Body of pancreas (tissue), 4 donors: ENCODE data around the gene TYW1. TPM values are rescaled to one million over a fixed set of nuclear protein-coding genes. Genes with fewer than 3 reads are reported as not detected.
"Not testable (repeated sequence)": the region's sequence is repeated elsewhere in the genome, so short reads cannot be mapped to it uniquely, and the experiment has no call there.

ENCODE experiments used
- ATAC-seq: fragments of 150-250 bp; one replicate; pipeline ENCODE4 v1.9.1; 2016
- DNase-seq, 4 donors: peaks; one replicate each; pipeline ENCODE4 v3.0.0-alpha.2; 2019
- H3K27ac ChIP-seq, 4 donors: fragments of 200-600 bp; sonication (generic); 1 replicate in 3 of 4; 2 replicates in 1 of 4; pipeline versions ENCODE4 v1.5.1 to v1.6.1; 2016 to 2019; ENCODE audit warnings: mild to moderate bottlenecking in 1 of 4, mixed read lengths in 1 of 4, moderate library complexity in 1 of 4
- H3K27me3 ChIP-seq, 2 donors: fragments of 200-600 bp; sonication (generic); one replicate each; pipeline ENCODE4 v1.6.0; 2016; ENCODE audit warnings: mild to moderate bottlenecking in 1 of 2
- H3K36me3 ChIP-seq, 2 donors: fragments of 200-600 bp; sonication (generic); replicated peaks in 1 of 2; 2 replicates each; pipeline ENCODE4 v1.5.1; 2016; ENCODE audit warnings: low read depth in 2 of 2; ENCODE audit not compliant: insufficient read depth in 1 of 2
- H3K4me1 ChIP-seq: fragments of 200-600 bp; sonication (generic); one replicate; pipeline ENCODE4 v1.6.0; 2016
- H3K4me3 ChIP-seq, 2 donors: fragments of 200-600 bp; sonication (generic); 1 replicate in 1 of 2; 2 replicates in 1 of 2; pipeline ENCODE4 v1.5.1; 2016 to 2019
- H3K9me3 ChIP-seq, 3 donors: fragments of 200-600 bp; sonication (generic); 1 replicate in 2 of 3; 2 replicates in 1 of 3; pipeline ENCODE4 v1.5.1; 2016
- CTCF ChIP-seq, 7 experiments: fragments of 450-650 bp in 4 of 7; fragments of 200-600 bp in 3 of 7; sonication (generic) in 3 of 7; IDR thresholded peaks; one replicate each; pipeline ENCODE4 v1.5.1; 2016 to 2019; ENCODE audit warnings: antibody characterized with exemption in 7 of 7
- POLR2A ChIP-seq, 3 donors: fragments of 450-650 bp; IDR thresholded peaks; one replicate each; pipeline ENCODE4 v1.6.1; 2016; ENCODE audit warnings: antibody characterized with exemption in 3 of 3, mild to moderate bottlenecking in 2 of 3
- WGBS, 2 donors: methylation state at CpG; one replicate each; pipeline ENCODE4 v1.1.5; 2017; 5-methylcytosine and 5-hydroxymethylcytosine counted together
- intact Hi-C: fragments of 100-400 bp; cut with DNase I; formaldehyde crosslinking; loops from one replicate; pipeline ENCODE4 v1.15.1; 2023
- total RNA-seq, 2 donors: library from RNA; depleted of rRNA; stranded (reverse); fragments of >200 nt; gene quantifications; one replicate each; pipeline ENCODE4 v1.1.0, GENCODE V29; 2016

TYW1 gene
- total RNA-seq, 2 donors from 2014 or later = 7.6 to 15.6 TPM

- H3K36me3 ChIP-seq = peaks cover 0 to 20% of the 10 kb centered on the region in 2 donors
- ATAC-seq = not testable (repeated sequence)
Measured at GRCh38 chr7:67017971-67018370, 21.3 kb downstream of the TYW1 start.

GRCh38 chr7:67018940-67019339, 22.3 kb downstream of the TYW1 start:
- intact Hi-C loops = no loop called here
- WGBS, 2 donors = 70 to 76% methylated on average over 7 of the region's 7 CpGs
- peaks cover 0 to 20% of the 10 kb centered on the region in 2 donors for H3K36me3 ChIP-seq

More at GRCh38 chr7:67017971-67018370, 21.3 kb downstream of the TYW1 start:
- H3K9me3 ChIP-seq, H3K27ac ChIP-seq, DNase-seq, H3K4me1 ChIP-seq, H3K27me3 ChIP-seq, H3K4me3 ChIP-seq, intact Hi-C loops: not testable (repeated sequence)
- WGBS, 2 donors = 84 to 92% methylated on average over 8 of the region's 8 CpGs

GRCh38 chr7:67019562-67020390, 23.1 kb downstream of the TYW1 start:
- no peak overlapping the region for H3K27ac ChIP-seq
- H3K4me1 ChIP-seq = no peaks in the 10 kb centered on the region
- no peak for DNase-seq
- no peaks in the 10 kb centered on the region for H3K27me3 ChIP-seq
- intact Hi-C loops = no loop called here
- H3K4me3 ChIP-seq = no peak overlapping the region
- WGBS, 2 donors = 74 to 77% methylated on average over 8 of the region's 8 CpGs
- H3K9me3 ChIP-seq = no peaks in the 10 kb centered on the region
- peaks cover 0 to 18% of the 10 kb centered on the region in 2 donors for H3K36me3 ChIP-seq
- ATAC-seq = no peak
- TF ChIP-seq POLR2A (IDR thresholded peaks at IDR 0.05) (no peak), CTCF (IDR thresholded peaks at IDR 0.05) (no peak)

More at GRCh38 chr7:67018940-67019339, 22.3 kb downstream of the TYW1 start:
- TF ChIP-seq CTCF (IDR thresholded peaks at IDR 0.05) (no peak), POLR2A (IDR thresholded peaks at IDR 0.05) (no peak)
- Histone ChIP-seq H3K27me3 (no peaks in the 10 kb centered on the region), H3K4me1 (no peaks in the 10 kb centered on the region), H3K27ac (no peak overlapping the region), H3K9me3 (no peaks in the 10 kb centered on the region), H3K4me3 (no peak overlapping the region)
- DNase-seq (no peak), ATAC-seq (no peak)

GRCh38 chr7:67021260-67021659, 24.6 kb downstream of the TYW1 start:
- 79 to 87% methylated on average over 7 of the region's 7 CpGs for WGBS, 2 donors
- Histone ChIP-seq H3K9me3 (no peaks in the 10 kb centered on the region), H3K4me3 (no peak overlapping the region), H3K4me1 (no peaks in the 10 kb centered on the region), H3K27ac (no peak overlapping the region), H3K27me3 (no peaks in the 10 kb centered on the region), H3K36me3 (peaks cover 0 to 14% of the 10 kb centered on the region in 2 donors)
- DNase-seq (no peak), ATAC-seq (no peak)
- TF ChIP-seq CTCF (IDR thresholded peaks at IDR 0.05) (no peak), POLR2A (IDR thresholded peaks at IDR 0.05) (no peak)
- intact Hi-C loops = no loop called here

GRCh38 chr7:67022511-67022910, 25.9 kb downstream of the TYW1 start:
- H3K4me3 ChIP-seq = no peak overlapping the region
- WGBS, 2 donors = 76 to 86% methylated on average over 3 of the region's 3 CpGs
- no peaks in the 10 kb centered on the region for H3K27me3 ChIP-seq
- TF ChIP-seq POLR2A (IDR thresholded peaks at IDR 0.05) = no peak
- no peak for TF ChIP-seq CTCF (IDR thresholded peaks at IDR 0.05)
- ATAC-seq (no peak), DNase-seq (no peak)
- H3K36me3 ChIP-seq = peaks cover 0 to 14% of the 10 kb centered on the region in 2 donors
- no peaks in the 10 kb centered on the region for H3K4me1 ChIP-seq
- H3K27ac ChIP-seq = no peak overlapping the region
- intact Hi-C loops = no loop called here
- H3K9me3 ChIP-seq = no peaks in the 10 kb centered on the region

GRCh38 chr7:67025459-67025858, 28.8 kb downstream of the TYW1 start:
- H3K9me3 ChIP-seq, H3K4me1 ChIP-seq, H3K4me3 ChIP-seq, H3K27ac ChIP-seq, intact Hi-C loops, ATAC-seq, DNase-seq, H3K27me3 ChIP-seq, H3K36me3 ChIP-seq: not testable (repeated sequence)
- WGBS, 2 donors = 76 to 80% methylated on average over 1 of the region's 1 CpG

GRCh38 chr7:67031685-67032084, 35.1 kb downstream of the TYW1 start:
- H3K27me3 ChIP-seq, DNase-seq, ATAC-seq, intact Hi-C loops, H3K4me3 ChIP-seq, H3K36me3 ChIP-seq, H3K4me1 ChIP-seq, H3K27ac ChIP-seq, H3K9me3 ChIP-seq: not testable (repeated sequence)
- WGBS, 2 donors = 86 to 92% methylated on average over 1 to 2 of the region's 2 CpGs
